CD14-positive monocyte (primary cell): ENCODE measurements around the gene BDH2. TPM values are rescaled to one million over a fixed set of nuclear protein-coding genes. Genes with fewer than 3 reads are reported as not detected.

Experiments
- DNase-seq, 3 donors: peaks; one replicate each; pipeline ENCODE4 v3.0.0-alpha.2; 2011 to 2022
- H2AFZ ChIP-seq: 2 replicates; pipeline ENCODE4 v1.6.0; 2012; ENCODE audit warnings: mild to moderate bottlenecking, low read depth, low read length, inconsistent platforms; ENCODE audit not compliant: insufficient read depth, poor library complexity, severe bottlenecking
- H3K27ac ChIP-seq, 2 donors: 1 replicate in 1 of 2; 2 replicates in 1 of 2; pipeline ENCODE4 v1.5.1; 2012 to 2013; ENCODE audit warnings: low read length in 2 of 2, control low read depth in 1 of 2, inconsistent platforms in 1 of 2, low read depth in 1 of 2, mild to moderate bottlenecking in 1 of 2
- H3K27me3 ChIP-seq, 2 donors: one replicate each; pipeline versions ENCODE4 v1.6.0 to v1.6.1; 2011 to 2013; ENCODE audit warnings: low read length in 2 of 2; ENCODE audit not compliant: control insufficient read depth in 2 of 2, insufficient read depth in 2 of 2
- H3K36me3 ChIP-seq, 2 donors: replicated peaks in 1 of 2; 1 replicate in 1 of 2; 2 replicates in 1 of 2; pipeline versions ENCODE4 v1.5.1 to v1.6.1; 2012 to 2013; ENCODE audit warnings: low read length in 2 of 2, control low read depth in 1 of 2, inconsistent platforms in 1 of 2, mild to moderate bottlenecking in 1 of 2; ENCODE audit not compliant: insufficient read depth in 2 of 2, control insufficient read depth in 1 of 2
- H3K4me1 ChIP-seq, 2 donors: 1 replicate in 1 of 2; 2 replicates in 1 of 2; pipeline versions ENCODE4 v1.5.1 to v1.6.1; 2012 to 2013; ENCODE audit warnings: low read length in 2 of 2, control low read depth in 1 of 2, inconsistent platforms in 1 of 2, mild to moderate bottlenecking in 1 of 2, moderate library complexity in 1 of 2; ENCODE audit not compliant: insufficient read depth in 2 of 2, control insufficient read depth in 1 of 2
- H3K4me2 ChIP-seq: replicated peaks from 2 replicates; pipeline ENCODE3; 2012; ENCODE audit warnings: low read length, moderate library complexity, mild to moderate bottlenecking; ENCODE audit not compliant: poor library complexity, severe bottlenecking; ENCODE audit errors: extremely low read depth
- H3K4me3 ChIP-seq, 3 experiments: fragments of 200-600 bp in 1 of 3; sonication (generic) in 1 of 3; replicated peaks in 1 of 3; 1 replicate in 2 of 3; 2 replicates in 1 of 3; pipeline ENCODE4 v1.5.1; 2011 to 2013; ENCODE audit warnings: low read length in 3 of 3, mild to moderate bottlenecking in 3 of 3, control low read depth in 2 of 3, low read depth in 2 of 3, inconsistent platforms in 1 of 3, moderate library complexity in 1 of 3
- H3K79me2 ChIP-seq: 2 replicates; pipeline ENCODE4 v1.6.0; 2012; ENCODE audit warnings: mild to moderate bottlenecking, control low read depth, inconsistent platforms, low read length, moderate library complexity; ENCODE audit not compliant: insufficient read depth
- H3K9ac ChIP-seq: 2 replicates; pipeline ENCODE4 v1.6.0; 2017; ENCODE audit warnings: low read length, mild to moderate bottlenecking; ENCODE audit not compliant: insufficient read depth, poor library complexity, severe bottlenecking
- H3K9me3 ChIP-seq, 2 donors: replicated peaks in 1 of 2; 1 replicate in 1 of 2; 2 replicates in 1 of 2; pipeline versions ENCODE4 v1.5.1 to v1.6.1; 2012 to 2013; ENCODE audit warnings: low read length in 2 of 2, control low read depth in 1 of 2; ENCODE audit not compliant: control insufficient read depth in 1 of 2, insufficient read depth in 1 of 2
- H4K20me1 ChIP-seq: 2 replicates; pipeline ENCODE4 v1.6.0; 2012; ENCODE audit warnings: mild to moderate bottlenecking, low read length, control low read depth, moderate library complexity; ENCODE audit not compliant: insufficient read depth
- H3K27ac Mint-ChIP-seq, 7 donors: one replicate each; pipeline ENCODE4 v1.8.0; 2020; ENCODE audit warnings: mild to moderate bottlenecking in 7 of 7, mixed read lengths in 7 of 7, moderate library complexity in 6 of 7, inconsistent platforms in 2 of 7
- H3K27me3 Mint-ChIP-seq, 3 donors: one replicate each; pipeline ENCODE4 v1.8.0; 2021 to 2022; ENCODE audit warnings: low read depth in 3 of 3, mild to moderate bottlenecking in 3 of 3, mixed read lengths in 3 of 3, moderate library complexity in 3 of 3, inconsistent platforms in 1 of 3
- H3K36me3 Mint-ChIP-seq, 2 donors: one replicate each; pipeline ENCODE4 v1.8.0; 2020; ENCODE audit warnings: mixed read lengths in 2 of 2, inconsistent platforms in 1 of 2, mild to moderate bottlenecking in 1 of 2
- H3K4me1 Mint-ChIP-seq: one replicate; pipeline ENCODE4 v1.8.0; 2020; ENCODE audit warnings: mild to moderate bottlenecking, mixed read lengths
- H3K4me3 Mint-ChIP-seq, 2 donors: one replicate each; pipeline ENCODE4 v1.8.0; 2020; ENCODE audit warnings: mild to moderate bottlenecking in 2 of 2, mixed read lengths in 2 of 2, moderate library complexity in 1 of 2
- H3K9me3 Mint-ChIP-seq, 7 donors: one replicate each; pipeline ENCODE4 v1.8.0; 2020 to 2022; ENCODE audit warnings: mixed read lengths in 7 of 7, mild to moderate bottlenecking in 6 of 7, moderate library complexity in 6 of 7, inconsistent platforms in 2 of 7
- CTCF ChIP-seq: fragments of 200-600 bp; IDR thresholded peaks from one replicate; pipeline ENCODE4 v1.8.0; 2022; ENCODE audit warnings: antibody characterized with exemption, mild to moderate bottlenecking
- WGBS: methylation state at CpG from one replicate; pipeline ENCODE4 v1.1.5; 2013; ENCODE audit warnings: missing lambda C conversion rate; ENCODE audit not compliant: insufficient coverage; 5-methylcytosine and 5-hydroxymethylcytosine counted together
- intact Hi-C, 2 donors: fragments of 100-400 bp; cut with micrococcal nuclease; formaldehyde crosslinking; loops; one replicate each; pipeline versions ENCODE4 v1.15.0 to v1.15.1; 2023
- polyA plus RNA-seq, 3 donors: library from polyadenylated mRNA; depleted of rRNA in 1 of 3; unstranded in 2 of 3; stranded (reverse) in 1 of 3; fragments of 300-500 nt in 2 of 3; fragments of >200 nt in 1 of 3; fragmentation: Illumina TruSeq in 2 of 3; gene quantifications; 1 replicate in 2 of 3; 2 replicates in 1 of 3; pipeline ENCODE4 v1.2.3, GENCODE V29; 2012 to 2021

The BDH2 gene
- polyA plus RNA-seq, 3 donors, result 6.2 to 8.5 (median 6.8) TPM

GRCh38 chr4:103095080-103095479, 4.6 kb downstream of the BDH2 start:
- 100% methylated on average over 2 of the region's 3 CpGs for WGBS
- H3K4me1 Mint-ChIP-seq, result peaks cover 19% of the 10 kb centered on the region
- TF ChIP-seq CTCF, result no peak

GRCh38 chr4:103092245-103092644, 7.4 kb downstream of the BDH2 start:
- H3K9me3 Mint-ChIP-seq, result no peaks in the 10 kb centered on the region
- H3K4me1 ChIP-seq, result no peaks in the 10 kb centered on the region
- no peak overlapping the region for H3K4me2 ChIP-seq
- H3K36me3 ChIP-seq, result peaks cover 9 to 34% of the 10 kb centered on the region in 2 donors
- no peaks in the 10 kb centered on the region for H3K27me3 ChIP-seq
- H3K9me3 ChIP-seq, result no peaks in the 10 kb centered on the region
- H3K9ac ChIP-seq, result no peak overlapping the region
- peaks cover 0 to 2% (median 0%) of the 10 kb centered on the region in 3 donors for H3K27me3 Mint-ChIP-seq
- H3K4me3 ChIP-seq, result no peak overlapping the region
- H3K79me2 ChIP-seq, result no peaks in the 10 kb centered on the region
- DNase-seq, result no peak
- intact Hi-C loops, result no loop called here
- peaks cover 20 to 33% of the 10 kb centered on the region in 2 donors for H3K36me3 Mint-ChIP-seq
- no peak overlapping the region for H3K4me3 Mint-ChIP-seq
- peaks cover 6% of the 10 kb centered on the region for H3K4me1 Mint-ChIP-seq
- H3K27ac Mint-ChIP-seq, result no peak overlapping the region
- no peaks in the 10 kb centered on the region for H4K20me1 ChIP-seq
- no peak for TF ChIP-seq CTCF
- peak overlapping the region; percentile 26 for H2AFZ ChIP-seq
- no peak overlapping the region for H3K27ac ChIP-seq

More at GRCh38 chr4:103095080-103095479, 4.6 kb downstream of the BDH2 start:
- H3K27me3 Mint-ChIP-seq, result peaks cover 0 to 4% (median 0%) of the 10 kb centered on the region in 3 donors
- no peaks in the 10 kb centered on the region for H3K9me3 Mint-ChIP-seq
- Histone ChIP-seq H3K9ac (no peak overlapping the region), H3K36me3 (peaks cover 5 to 10% of the 10 kb centered on the region in 2 donors), H2AFZ (no peak overlapping the region), H4K20me1 (no peaks in the 10 kb centered on the region), H3K79me2 (no peaks in the 10 kb centered on the region), H3K27ac (no peak overlapping the region), H3K4me1 (peaks cover 8 to 9% of the 10 kb centered on the region in 2 donors), H3K27me3 (no peaks in the 10 kb centered on the region), H3K4me2 (no peak overlapping the region), H3K9me3 (no peaks in the 10 kb centered on the region), H3K4me3 (no peak overlapping the region)
- H3K27ac Mint-ChIP-seq, result no peak overlapping the region
- intact Hi-C loops, result no loop called here
- H3K4me3 Mint-ChIP-seq, result no peak overlapping the region
- DNase-seq, result no peak
- H3K36me3 Mint-ChIP-seq, result peaks cover 6 to 16% of the 10 kb centered on the region in 2 donors
